ENCODE measurements around the gene PROCR. TPM values are rescaled to one million over a fixed set of nuclear protein-coding genes. Genes with fewer than 3 reads are reported as not detected.
"Not testable (repeated sequence)": the region's sequence is repeated elsewhere in the genome, so short reads cannot be mapped to it uniquely, and the experiment has no call there.

PROCR gene
- total RNA-seq, 1 donor from 2014 or later, result 9.5 TPM

DNA sequence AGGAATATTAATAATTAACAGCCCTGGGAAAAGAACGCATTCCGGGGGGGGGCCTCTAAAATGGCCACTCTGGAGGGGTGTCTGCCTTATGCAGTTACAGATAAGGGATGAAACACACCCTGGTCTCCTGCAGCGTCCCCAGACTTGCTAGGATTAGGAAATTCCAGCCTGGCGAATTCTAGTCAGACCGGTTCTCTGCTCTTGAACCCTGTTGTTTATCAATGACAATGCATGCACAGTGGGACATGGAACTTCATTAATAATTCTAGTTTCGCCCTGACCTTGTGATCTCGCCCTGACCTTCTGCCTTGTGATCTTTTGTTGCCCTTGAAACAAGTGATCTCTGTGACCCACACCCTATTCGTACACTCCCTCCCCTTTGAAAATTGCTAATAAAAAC lies 17.4 kb downstream of the PROCR start:
- ATAC-seq; DNase-seq; intact Hi-C loops (cut with micrococcal nuclease): not testable (repeated sequence)

DNA sequence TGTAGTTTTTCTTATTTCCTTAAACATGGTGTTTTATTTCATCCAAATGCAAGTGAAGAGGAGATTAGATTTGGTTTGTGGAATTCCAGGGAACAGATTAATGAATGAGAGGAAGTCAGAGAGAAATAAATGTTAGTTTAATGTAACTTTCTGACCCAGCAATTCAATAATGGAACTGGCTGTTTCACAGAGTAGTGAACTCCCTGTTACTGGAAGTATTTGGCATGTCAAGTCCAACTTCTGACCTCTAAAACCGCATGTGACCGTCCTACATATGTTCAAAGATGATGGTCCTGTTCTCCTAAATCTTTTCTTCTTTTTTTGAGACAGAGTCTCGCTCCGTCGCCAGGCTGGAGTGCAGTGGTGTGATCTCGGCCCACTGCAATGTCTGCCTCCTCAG lies 18.7 kb downstream of the PROCR start:
- DNase-seq (no peak), ATAC-seq (no peak)
- intact Hi-C loops (cut with micrococcal nuclease), result no loop called here

GRCh38 chr20:35191419-35192117 lies 19.7 kb downstream of the PROCR start:
- ATAC-seq, result peak; percentile 33
- DNase-seq, result no peak
- intact Hi-C loops (cut with micrococcal nuclease), result no loop called here

DNA sequence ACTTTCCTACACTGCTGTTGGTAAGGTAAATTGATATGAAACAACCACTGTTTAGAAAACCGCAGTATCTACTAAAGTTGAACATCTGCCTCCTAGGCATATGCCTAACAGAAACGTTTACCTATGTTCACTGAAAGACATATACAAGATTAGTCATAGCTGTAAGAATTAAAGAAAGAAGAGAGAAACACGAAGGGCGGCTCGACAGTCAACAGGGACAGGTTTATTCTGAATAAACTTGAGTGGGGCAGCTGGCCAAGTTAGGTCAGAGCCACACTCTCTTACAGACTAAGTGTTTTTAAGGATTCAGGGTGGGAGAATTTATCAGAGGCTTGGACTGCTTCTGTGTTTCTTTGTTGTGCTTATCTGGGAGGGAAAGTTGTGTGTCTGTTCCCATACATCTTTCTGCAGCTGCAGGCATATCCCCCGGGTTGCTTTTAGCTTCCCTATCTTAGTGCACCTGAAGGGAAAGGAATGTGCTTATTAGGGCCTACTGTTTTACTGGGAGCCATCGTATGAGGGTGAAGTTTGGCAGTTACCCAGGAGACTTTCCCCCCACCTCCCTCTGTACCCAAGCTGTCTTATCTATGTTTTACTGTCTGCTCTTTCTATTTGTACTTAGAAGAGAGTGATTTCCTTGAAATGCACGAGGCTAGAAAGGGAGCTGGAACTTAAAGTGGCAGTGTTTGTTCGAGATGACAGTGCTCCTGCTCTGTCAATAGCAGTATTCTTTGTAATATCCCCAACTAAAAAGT lies 20.4 kb downstream of the PROCR start:
- no peak for DNase-seq
- ATAC-seq, result peak; percentile 41

DNA sequence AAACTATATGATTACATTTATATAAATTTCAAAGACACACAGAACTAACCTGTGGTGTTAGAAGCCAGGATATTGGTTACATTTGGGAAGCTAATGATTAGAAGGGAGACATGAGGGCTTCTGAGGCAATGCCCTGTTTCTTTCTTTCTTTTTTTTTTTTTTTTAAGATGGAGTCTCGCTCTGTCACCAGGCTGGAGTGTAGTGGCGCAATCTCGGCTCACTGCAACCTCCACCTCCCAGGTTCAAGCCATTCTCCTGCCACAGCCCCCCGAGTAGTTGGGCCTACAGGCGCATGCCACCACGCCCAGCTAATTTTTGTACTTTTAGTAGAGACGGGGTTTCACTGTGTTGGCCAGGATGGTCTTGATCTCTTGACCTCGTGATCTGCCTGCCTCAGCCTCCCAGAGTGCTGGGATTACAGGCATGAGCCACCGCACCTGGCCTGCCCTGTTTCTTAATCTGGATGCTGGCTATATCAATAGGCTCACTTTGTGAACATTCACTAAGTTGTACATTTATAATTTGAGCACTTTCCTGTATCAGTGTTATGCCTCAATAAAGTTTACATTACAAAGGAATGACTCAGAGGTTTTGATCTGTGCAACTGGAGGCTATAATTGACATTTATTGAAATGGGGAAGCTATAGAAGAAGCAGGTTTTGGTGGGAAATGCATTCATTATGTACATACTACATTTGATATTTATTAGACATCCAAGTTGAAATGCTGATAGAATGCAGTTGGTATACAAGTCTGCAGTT lies 21.3 kb downstream of the PROCR start:
- ATAC-seq; DNase-seq; intact Hi-C loops (cut with micrococcal nuclease): not testable (repeated sequence)

More for the DNA sequence above, 20.4 kb downstream of the PROCR start:
- intact Hi-C loops (cut with micrococcal nuclease), result no loop called here

DNA sequence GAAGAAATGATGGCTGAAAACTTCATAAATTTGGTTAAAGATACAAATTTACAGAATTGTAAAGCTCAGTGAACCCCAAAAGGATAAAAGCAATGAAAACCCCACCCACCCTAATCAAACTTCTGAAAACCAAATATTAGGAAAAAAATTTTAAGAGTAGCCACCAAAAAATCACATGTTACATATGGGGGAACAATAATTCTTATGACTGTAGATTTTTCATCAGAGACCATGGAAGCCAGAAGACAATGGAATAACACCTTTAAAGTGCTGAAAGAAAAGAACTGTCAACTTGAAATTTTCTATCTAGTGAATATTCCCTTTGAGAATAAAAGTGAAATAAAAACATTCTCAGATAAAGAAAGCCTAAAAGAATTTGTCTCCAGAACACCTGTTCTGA lies 24.4 kb downstream of the PROCR start:
- DNase-seq (no peak), ATAC-seq (no peak)
- intact Hi-C loops (cut with micrococcal nuclease), result no loop called here

DNA sequence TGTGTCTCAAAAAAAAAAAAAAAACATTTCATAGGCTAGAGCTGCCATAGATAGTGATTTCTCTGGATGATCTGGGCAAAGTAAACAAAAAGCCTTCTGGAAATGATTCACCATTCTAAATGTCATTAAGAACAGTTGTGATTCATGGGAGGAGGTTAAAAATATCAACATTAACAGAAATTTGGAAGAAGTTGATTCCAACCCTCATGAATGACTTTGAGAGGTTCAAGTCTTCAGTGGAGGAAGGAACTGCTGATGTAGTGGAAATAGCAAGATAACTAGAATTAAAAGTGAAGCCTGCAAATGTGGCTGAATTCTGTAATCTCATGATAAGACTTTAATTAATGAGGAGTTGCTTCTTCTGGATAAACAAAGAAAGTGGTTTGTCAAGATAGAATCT lies 27.9 kb downstream of the PROCR start:
- no peak for DNase-seq
- no peak for ATAC-seq
- intact Hi-C loops (cut with micrococcal nuclease), result no loop called here

GRCh38 chr20:35200267-35200666 lies 28.4 kb downstream of the PROCR start:
- ATAC-seq (no peak), DNase-seq (no peak)
- intact Hi-C loops (cut with micrococcal nuclease), result no loop called here

- DNase-seq; intact Hi-C loops (cut with micrococcal nuclease); ATAC-seq: not testable (repeated sequence)
These were observed 29.6 kb downstream of the PROCR start for GRCh38 chr20:35201467-35201866.

DNA sequence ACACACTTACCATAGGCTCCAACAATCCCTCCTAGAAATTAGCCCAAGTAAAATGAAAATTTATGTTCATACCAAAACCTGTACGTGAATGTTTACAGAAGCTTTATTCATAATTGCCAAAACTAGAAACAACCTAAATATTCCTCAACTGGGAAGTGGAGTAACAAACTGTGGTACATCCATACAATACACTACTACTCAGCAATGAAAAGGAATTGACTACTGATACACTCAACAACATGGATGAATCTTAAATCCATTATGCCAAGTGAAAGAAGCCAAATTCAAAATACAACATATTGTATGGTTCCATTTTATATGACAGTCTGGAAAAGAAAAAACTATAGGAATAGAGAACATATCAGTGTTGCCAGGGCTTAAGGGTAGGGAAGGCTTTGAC lies 34.9 kb downstream of the PROCR start:
- DNase-seq (no peak), ATAC-seq (no peak)
- intact Hi-C loops (cut with micrococcal nuclease), result no loop called here

DNA sequence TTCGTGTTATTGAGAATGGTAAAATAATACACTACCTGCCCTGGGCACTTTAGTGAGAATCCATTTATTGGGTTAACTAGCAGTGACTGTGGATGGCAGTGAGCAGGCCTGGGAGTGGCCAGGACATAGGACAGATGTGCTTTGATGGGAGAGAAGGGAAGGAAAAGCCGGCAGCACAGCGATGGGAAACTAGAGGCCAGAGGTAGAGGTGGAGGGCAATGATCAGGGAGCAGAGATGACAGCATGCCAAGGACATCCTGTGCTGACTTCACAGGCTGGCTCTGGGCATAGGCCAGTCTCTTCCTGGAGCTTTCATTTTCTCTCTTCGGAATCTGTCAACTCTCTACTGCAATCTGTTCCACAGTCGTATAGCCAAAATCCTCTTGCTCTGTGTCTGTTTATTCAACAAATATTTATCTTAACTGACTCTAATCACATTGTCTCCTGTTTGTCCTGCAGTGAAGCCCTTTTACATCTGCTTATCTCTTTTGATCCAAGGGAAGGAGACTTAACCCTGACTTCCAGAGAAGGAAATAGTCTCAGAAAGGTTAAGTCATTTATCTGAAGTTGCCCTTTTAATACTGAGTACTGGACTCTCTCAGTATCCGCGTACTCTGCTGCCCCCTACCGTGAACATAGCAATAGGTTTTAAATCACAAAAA lies 36.2 kb downstream of the PROCR start:
- peak; percentile 73 for DNase-seq
- ATAC-seq, result peak; percentile 97
- intact Hi-C loops (cut with micrococcal nuclease), result loop anchor here (2.0 kb wide), 1 partner anchor 63 kb away; no protein-coding TSS in a partner anchor

DNA sequence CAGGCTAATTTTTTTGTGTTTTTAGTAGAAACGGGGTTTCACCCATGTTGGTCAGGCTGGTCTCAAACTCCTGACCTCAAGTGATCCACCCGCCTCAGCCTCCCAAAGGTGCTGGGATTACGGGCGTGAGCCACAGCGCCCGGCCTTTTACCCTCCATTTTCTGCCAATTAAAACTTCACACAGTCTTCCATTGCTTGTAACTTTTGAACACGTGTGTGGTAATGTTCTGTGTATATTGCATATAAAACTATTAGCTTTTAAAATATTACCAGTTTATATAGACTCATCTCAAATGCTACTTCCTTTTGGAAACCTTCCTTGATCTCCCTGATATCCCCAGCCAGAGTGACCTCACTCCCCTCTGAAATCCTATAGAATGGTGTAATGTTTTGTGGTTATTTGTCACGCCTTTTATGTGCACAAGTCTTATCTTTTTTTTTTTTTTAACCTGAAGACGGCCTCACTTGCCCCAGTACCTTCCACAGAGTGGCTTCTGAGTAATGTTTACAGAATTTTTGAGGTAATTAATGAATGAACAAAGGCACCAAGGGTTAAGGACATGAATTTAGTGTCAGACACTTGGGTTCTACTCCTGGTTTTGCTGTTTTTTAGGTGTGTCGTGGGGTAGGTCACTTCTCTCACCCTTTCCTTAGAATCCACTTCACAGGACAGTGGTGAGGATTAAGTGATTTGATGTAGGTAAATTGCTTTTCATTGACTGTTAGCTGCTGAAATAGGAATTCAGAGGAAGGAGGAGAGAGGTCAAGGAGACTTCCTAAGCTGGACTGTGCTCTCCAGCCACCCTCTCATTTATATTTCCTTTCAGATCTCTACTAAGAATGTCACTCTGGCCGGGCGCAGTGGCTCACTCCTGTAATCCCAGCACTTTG lies 43.4 kb downstream of the PROCR start:
- intact Hi-C loops (cut with micrococcal nuclease), result no loop called here
- DNase-seq, result no peak
- no peak for ATAC-seq

DNA sequence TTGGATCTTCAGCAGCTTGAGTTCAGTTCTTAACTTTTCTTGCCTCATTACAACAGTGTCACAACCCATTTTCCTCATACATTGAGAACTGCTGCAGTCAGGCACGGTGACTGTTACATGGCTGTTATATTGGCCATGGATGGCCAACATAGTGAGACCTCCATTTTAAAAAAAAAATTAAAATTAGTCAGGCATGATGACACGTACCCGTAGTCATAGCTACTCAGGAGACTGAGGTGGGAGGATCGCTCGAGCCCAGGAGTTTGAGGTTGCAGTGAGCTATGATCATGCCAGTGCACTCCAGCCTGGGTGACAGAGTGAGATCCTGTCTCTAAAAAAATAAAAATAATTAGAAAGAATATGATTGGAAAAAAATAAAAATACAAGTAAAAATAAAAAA lies 44.7 kb downstream of the PROCR start:
- intact Hi-C loops (cut with micrococcal nuclease), result no loop called here

GRCh38 chr20:35223941-35224340 lies 52.1 kb downstream of the PROCR start:
- ATAC-seq, result no peak
- no peak for DNase-seq
- intact Hi-C loops (cut with micrococcal nuclease), result no loop called here

More for the DNA sequence above, 44.7 kb downstream of the PROCR start:
- ATAC-seq (no peak), DNase-seq (no peak)

DNA sequence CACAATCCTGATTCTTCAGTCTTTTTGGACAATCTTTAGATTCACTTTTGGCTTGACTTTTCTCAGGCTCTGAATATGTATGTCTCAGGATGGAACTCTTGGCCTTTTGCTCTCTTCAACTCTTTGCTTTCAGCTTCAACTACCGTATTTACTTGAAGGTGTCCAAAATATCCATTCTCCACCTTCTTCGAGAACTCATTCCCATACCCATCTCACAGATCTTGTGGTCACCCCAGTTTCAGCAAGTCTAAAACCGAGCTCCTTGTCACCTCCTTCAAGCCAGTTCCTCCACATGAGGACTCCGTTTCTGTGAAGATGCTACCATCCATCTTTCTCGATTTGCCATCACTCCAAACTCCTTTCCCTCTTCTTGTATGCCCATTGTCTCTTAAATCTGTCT lies 52.7 kb downstream of the PROCR start:
- no peak for DNase-seq
- intact Hi-C loops (cut with micrococcal nuclease), result no loop called here
- ATAC-seq, result no peak

DNA sequence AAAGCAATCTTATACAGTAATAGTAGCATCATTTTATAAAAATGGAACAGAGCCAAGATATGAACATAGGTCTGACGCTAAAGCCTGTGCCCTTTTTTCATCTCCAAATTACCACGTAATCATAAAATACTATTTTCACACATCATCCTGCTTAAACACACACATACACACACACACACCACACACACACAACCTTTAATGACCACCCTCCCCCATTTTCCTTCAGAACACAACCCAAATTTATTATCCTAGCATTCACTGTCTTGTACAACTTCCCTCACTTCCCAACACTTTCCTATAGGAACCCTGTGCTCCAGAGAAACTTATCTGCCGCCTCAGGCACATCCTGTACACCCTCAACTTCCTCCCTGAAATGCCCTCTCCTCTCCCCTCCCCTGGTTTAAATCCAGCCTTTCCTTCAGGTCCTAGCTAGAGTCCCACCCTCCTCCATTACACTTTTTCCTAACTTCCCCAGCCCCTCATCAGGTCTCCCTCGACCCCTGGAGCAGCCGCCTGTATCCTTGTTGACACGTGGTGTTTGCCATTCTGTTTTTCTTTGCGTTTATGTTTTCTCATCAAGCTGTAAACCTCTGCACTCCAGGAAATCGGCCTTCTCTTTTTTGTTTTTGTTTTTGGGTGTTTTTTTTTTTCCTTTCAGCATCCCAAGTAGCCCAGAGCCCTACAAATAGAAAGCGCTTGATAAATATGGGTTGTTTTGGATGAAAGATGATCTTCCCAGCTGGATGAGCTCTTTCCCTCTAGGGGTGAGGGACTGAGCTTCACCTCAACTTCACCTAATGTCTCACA lies 53.6 kb downstream of the PROCR start:
- DNase-seq (no peak), ATAC-seq (no peak)
- intact Hi-C loops (cut with micrococcal nuclease), result no loop called here

DNA sequence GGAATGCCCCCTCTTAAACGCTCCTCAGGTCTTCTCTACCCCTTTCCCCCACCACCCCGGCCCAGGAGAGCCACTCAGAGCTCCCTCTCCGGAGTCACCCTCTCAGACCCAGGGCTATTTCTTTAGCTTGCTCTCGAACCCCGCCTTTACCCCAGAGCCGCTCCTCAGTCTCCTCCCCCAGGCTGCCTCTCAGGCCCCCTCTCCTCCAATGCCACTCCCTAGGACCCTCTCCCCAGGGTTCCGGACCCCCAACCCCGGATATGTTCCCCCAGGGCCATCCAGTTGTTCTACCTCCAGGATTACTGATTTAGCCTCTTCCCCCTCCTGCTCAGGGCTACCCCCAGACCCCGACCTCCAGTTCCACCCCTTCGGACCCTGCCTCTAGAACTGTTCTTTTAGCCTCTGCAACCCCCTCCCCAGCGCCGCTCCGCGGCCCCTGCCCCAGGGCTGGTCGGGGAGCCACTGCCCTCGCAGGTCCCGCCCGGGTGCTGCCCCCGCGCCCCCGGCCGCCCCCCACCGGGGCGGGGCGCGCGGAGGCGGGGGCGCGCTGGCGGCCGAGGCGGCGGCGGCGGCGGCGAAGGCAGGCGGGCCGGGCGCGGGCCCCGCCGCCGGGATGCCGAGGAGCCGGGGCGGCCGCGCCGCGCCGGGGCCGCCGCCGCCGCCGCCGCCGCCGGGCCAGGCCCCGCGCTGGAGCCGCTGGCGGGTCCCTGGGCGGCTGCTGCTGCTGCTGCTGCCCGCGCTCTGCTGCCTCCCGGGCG lies 54.4 kb downstream of the PROCR start, which contains the start of gene MMP24:
MMP24 (plus strand) TSS at position 565 of the 758 bp plus-strand sequence; CDS start at position 614, 49 bp downstream.
- ATAC-seq (no peak), DNase-seq (no peak)
- intact Hi-C loops (cut with micrococcal nuclease), result no loop called here

All from left ventricle myocardium superior (tissue), 1 donor.